Measurements from ENCODE around the gene TMC4. TPM values are rescaled to one million over a fixed set of nuclear protein-coding genes. Genes with fewer than 3 reads are reported as not detected.
A peak's percentile ranks its signal among the peaks of the same experiment; 100 is the strongest.

Gene TMC4
- total RNA-seq, 4 donors from 2014 or later, result 0.16 to 3.1 (median 0.31) TPM; not detected in 1

DNA sequence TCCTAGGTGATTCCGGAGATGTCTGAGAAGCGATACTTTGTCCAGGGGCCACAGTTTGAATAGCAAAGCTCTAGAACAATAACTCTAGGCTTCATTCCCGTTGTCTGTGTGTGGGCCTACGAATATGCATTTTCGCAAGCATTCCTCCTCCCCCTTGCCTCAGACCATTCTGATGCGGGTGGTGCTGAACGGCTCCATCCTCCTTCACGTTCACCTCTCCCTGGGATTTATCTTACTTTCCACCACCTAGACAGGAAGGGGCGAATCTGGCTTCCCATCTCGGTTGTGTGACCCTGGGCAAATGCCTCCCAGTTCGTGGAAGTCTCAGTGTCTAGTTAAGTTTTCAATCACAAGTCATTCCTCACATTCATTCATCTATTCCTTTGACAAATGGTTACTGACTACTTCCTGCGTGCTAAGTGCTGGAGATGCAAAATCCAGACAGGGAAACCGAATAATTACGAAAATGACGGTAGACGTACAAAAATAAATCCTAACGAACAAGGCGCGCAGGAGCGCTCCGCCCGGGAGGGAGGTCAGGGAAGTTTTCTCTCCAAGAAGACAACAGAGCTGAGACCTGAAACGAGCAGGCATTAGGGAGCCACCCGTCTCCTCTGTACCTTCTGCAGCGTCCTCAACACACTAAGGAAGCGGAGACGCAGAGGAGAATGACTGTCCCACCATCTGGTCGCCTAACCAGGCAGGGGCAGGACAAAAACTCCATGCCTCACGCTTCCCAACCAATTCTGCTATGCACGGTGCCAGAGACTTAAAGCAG lies 36.7 kb downstream of the TMC4 start:
- no peak for TF ChIP-seq POLR2AphosphoS5 (IDR thresholded peaks at IDR 0.05)
- 5 to 7% methylated on average over 17 to 28 of the region's 30 CpGs for WGBS, 2 donors (ENCODE audit: low coverage in 1 of 2)
- Histone ChIP-seq H3K9me3 (no peaks in the 10 kb centered on the region), H3K36me3 (peaks cover 0 to 29% of the 10 kb centered on the region in 2 donors), H3K27me3 (no peaks in the 10 kb centered on the region), H3K4me3 (peak overlapping the region; percentile 36 to 52), H3K27ac (peak overlapping the region in 3 of 4 donors; percentile 29 to 80 (median 67)), H3K4me1 (peaks cover 2 to 44% (median 28%) of the 10 kb centered on the region in 3 donors)
- no peak for ATAC-seq

DNA sequence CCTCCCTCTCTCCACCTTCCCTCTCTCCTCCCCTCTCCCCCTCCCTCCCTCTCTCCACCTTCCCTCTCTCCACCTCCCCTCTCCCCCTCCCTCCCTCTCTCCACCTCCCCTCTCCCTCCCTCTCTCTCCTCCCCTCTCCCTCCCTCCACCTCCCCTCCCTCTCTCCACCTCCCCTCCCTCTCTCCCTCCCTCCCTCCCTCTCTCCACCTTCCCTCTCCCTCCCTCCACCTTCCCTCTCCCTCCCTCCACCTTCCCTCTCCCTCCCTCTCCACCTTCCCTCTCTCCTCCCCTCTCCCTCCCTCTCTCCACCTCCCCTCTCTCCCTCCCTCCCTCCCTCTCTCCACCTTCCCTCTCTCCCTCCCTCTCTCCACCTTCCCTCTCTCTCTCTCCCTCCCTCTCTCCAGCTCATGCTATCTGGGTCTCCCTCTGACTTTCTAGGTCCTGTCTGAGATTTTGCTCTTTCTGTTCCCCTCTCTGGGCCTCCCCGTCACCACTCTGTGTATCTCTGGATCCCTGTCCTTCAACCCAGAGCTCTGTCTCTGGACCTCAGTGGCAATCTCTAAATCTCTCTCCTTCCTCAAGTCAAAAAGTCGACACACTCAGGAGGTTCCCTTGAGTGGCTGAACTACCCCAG lies 38.9 kb downstream of the TMC4 start:
- no peak overlapping the region for H3K4me3 ChIP-seq
- no peaks in the 10 kb centered on the region for H3K27me3 ChIP-seq
- H3K4me1 ChIP-seq, result peaks cover 2 to 22% (median 14%) of the 10 kb centered on the region in 3 donors
- ATAC-seq, result no peak
- H3K36me3 ChIP-seq, result peaks cover 0 to 41% of the 10 kb centered on the region in 2 donors
- H3K9me3 ChIP-seq, result no peaks in the 10 kb centered on the region
- 60 to 70% methylated on average over 2 of the region's 2 CpGs for WGBS, 2 donors (ENCODE audit: low coverage in 1 of 2)
- H3K27ac ChIP-seq, result no peak overlapping the region
- TF ChIP-seq POLR2AphosphoS5 (IDR thresholded peaks at IDR 0.05), result no peak
- no peak for TF ChIP-seq POLR2A (IDR thresholded peaks at IDR 0.05)
- no peak for TF ChIP-seq EP300 (IDR thresholded peaks at IDR 0.05)
- TF ChIP-seq, protein P1, sequence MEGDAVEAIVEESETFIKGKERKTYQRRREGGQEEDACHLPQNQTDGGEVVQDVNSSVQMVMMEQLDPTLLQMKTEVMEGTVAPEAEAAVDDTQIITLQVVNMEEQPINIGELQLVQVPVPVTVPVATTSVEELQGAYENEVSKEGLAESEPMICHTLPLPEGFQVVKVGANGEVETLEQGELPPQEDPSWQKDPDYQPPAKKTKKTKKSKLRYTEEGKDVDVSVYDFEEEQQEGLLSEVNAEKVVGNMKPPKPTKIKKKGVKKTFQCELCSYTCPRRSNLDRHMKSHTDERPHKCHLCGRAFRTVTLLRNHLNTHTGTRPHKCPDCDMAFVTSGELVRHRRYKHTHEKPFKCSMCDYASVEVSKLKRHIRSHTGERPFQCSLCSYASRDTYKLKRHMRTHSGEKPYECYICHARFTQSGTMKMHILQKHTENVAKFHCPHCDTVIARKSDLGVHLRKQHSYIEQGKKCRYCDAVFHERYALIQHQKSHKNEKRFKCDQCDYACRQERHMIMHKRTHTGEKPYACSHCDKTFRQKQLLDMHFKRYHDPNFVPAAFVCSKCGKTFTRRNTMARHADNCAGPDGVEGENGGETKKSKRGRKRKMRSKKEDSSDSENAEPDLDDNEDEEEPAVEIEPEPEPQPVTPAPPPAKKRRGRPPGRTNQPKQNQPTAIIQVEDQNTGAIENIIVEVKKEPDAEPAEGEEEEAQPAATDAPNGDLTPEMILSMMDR (IDR thresholded peaks at IDR 0.05), result no peak

DNA sequence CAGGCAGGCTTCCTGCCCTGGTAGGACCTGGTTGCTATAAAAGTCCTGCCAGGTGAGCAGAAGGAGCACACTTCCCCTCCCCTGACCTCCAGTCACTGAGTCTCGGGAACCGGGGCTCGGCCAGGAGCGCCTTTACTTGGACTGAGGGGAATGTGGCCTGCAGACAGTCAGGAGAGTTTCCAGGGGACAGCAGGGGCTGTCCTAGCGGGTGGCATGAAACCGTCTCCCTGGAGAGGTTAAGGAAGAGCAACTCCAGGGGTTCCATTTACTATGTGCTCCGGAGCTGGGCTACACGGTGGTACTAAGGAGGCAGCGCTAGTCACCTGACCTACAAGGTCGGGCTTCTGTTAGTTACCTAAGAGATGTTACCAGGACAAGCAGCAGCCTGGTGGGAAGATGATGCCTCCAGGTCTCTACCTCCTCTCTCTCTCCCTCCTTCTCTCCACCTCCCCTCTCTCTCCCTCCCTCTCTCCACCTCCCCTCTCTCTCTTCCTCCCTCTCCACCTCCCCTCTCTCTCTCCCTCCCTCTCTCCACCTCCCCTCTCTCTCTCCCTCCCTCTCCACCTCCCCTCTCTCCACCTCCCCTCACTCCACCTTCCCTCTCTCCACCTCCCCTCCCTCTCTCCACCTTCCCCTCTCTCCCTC lies 39.5 kb downstream of the TMC4 start:
- 76% methylated on average over 7 of the region's 10 CpGs; no CpG with 5 or more reads in 1 of the 2 donors for WGBS, 2 donors (ENCODE audit: low coverage in 1 of 2)
- H3K4me3 ChIP-seq, result no peak overlapping the region
- H3K27me3 ChIP-seq, result no peaks in the 10 kb centered on the region
- H3K36me3 ChIP-seq, result peaks cover 0 to 47% of the 10 kb centered on the region in 2 donors
- TF ChIP-seq POLR2A (IDR thresholded peaks at IDR 0.05) (no peak), EP300 (IDR thresholded peaks at IDR 0.05) (no peak), POLR2AphosphoS5 (IDR thresholded peaks at IDR 0.05) (no peak)
- TF ChIP-seq, protein P1 (IDR thresholded peaks at IDR 0.05), result no peak
- peaks cover 0 to 15% (median 8%) of the 10 kb centered on the region in 3 donors for H3K4me1 ChIP-seq
- no peak overlapping the region for H3K27ac ChIP-seq
- no peaks in the 10 kb centered on the region for H3K9me3 ChIP-seq
- ATAC-seq, result no peak

DNA sequence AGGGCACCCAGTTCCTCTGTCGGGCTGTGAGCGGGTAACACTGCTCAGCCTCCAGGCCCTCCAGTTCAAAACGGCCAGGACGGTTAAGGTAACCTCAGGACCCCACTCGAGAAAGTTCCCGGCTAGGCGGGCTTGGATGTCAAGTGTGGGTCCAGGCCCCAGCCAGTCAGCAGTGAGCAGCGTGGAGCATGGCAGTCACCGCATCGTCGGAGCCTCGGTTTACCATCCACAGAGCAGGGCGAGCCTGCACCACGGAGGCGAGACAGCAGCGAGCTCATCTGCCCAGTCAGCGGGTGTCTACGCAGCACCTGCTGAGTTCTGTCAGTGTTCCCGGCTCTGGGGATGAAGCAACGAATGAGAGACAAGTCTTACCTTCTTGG lies 43.4 kb downstream of the TMC4 start:
- Histone ChIP-seq H3K36me3 (peaks cover 0 to 85% of the 10 kb centered on the region in 2 donors), H3K27me3 (no peaks in the 10 kb centered on the region), H3K4me3 (no peak overlapping the region), H3K4me1 (no peaks in the 10 kb centered on the region), H3K27ac (no peak overlapping the region), H3K9me3 (no peaks in the 10 kb centered on the region)
- no CpG with 5 or more reads among the region's 20 CpGs for WGBS, 2 donors (ENCODE audit: low coverage in 1 of 2)
- ATAC-seq, result no peak
- TF ChIP-seq POLR2AphosphoS5 (IDR thresholded peaks at IDR 0.05), result no peak
- TF ChIP-seq EP300 (IDR thresholded peaks at IDR 0.05), result no peak
- no peak for TF ChIP-seq POLR2A (IDR thresholded peaks at IDR 0.05)

DNA sequence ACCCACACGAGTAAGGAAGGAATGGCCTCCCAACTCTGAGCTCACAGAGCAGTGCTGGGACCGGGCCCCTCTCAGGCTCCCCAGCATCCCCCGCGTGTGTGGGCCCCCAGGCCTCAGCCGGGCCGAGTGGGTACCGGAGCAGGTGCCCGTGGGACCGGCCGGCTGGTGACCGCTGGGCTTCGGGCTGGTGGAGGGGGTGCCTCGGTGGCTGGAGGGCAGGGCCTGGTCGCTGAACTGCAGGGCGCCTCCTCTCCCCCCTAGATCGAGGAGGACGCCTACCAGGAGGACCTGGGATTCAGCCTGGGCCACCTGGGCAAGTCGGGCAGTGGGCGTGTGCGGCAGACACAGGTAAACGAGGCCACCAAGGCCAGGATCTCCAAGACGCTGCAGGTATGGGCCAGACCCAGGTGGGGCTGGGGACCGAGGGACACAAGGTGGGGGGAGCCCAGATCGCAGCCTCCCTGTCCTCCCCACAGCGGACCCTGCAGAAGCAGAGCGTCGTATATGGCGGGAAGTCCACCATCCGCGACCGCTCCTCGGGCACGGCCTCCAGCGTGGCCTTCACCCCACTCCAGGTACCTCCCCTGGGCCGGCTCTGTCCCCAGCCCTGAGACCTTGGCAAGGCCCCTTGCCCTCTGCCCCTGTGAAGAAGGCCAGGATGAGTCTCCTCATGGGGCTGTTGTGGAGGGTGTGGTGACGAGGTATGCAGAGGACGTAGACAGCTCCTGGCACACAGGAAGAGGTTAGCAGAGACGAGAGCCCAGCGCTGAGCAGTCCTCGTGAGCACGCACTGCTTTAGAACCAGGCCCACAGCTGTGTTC lies 44.0 kb downstream of the TMC4 start:
- TF ChIP-seq POLR2AphosphoS5 (IDR thresholded peaks at IDR 0.05) (no peak), EP300 (IDR thresholded peaks at IDR 0.05) (no peak), POLR2A (IDR thresholded peaks at IDR 0.05) (no peak)
- TF ChIP-seq, protein P1 (IDR thresholded peaks at IDR 0.05), result no peak
- Histone ChIP-seq H3K36me3 (peaks cover 0 to 91% of the 10 kb centered on the region in 2 donors), H3K9me3 (no peaks in the 10 kb centered on the region), H3K27ac (no peak overlapping the region), H3K4me1 (no peaks in the 10 kb centered on the region), H3K4me3 (no peak overlapping the region), H3K27me3 (no peaks in the 10 kb centered on the region)
- ATAC-seq, result no peak
- 100% methylated on average over 7 of the region's 41 CpGs; no CpG with 5 or more reads in 1 of the 2 donors for WGBS, 2 donors (ENCODE audit: low coverage in 1 of 2)

Data from gastroesophageal sphincter (tissue), 4 donors.